Omental fat pad (tissue), 4 donors: ENCODE results near the gene GABRQ. TPM values are rescaled to one million over a fixed set of nuclear protein-coding genes. Genes with fewer than 3 reads are reported as not detected.

Experiments used
- ATAC-seq: fragments of 150-250 bp; one replicate; pipeline ENCODE4 v1.9.1; 2016; ENCODE audit warnings: mild to moderate bottlenecking, moderate library complexity; ENCODE audit not compliant: low FRiP score
- DNase-seq: peaks from one replicate; pipeline ENCODE4 v3.0.0-alpha.2; 2019; ENCODE audit warnings: low spot score
- CTCF ChIP-seq, 3 donors: fragments of 450-650 bp; IDR thresholded peaks; one replicate each; pipeline ENCODE4 v1.5.1; 2016 to 2017; ENCODE audit warnings: antibody characterized with exemption in 3 of 3, mild to moderate bottlenecking in 3 of 3, moderate library complexity in 2 of 3
- total RNA-seq, 4 donors: library from RNA; depleted of rRNA; stranded (reverse); fragments of >200 nt; gene quantifications; one replicate each; pipeline ENCODE4 v1.1.0, GENCODE V29; 2016

The GABRQ gene
- total RNA-seq, 4 donors from 2014 or later = 0.09 to 0.12 TPM; not detected in 2

- DNase-seq = no peak
- no peak for TF ChIP-seq CTCF (IDR thresholded peaks at IDR 0.05)
- no peak for ATAC-seq
Measured at GRCh38 chrX:152641996-152642395, 4.3 kb downstream of the GABRQ start.

- no peak for TF ChIP-seq CTCF (IDR thresholded peaks at IDR 0.05)
- no peak for ATAC-seq
- no peak for DNase-seq
Measured at GRCh38 chrX:152642931-152643564, 5.4 kb downstream of the GABRQ start.

- no peak for TF ChIP-seq CTCF (IDR thresholded peaks at IDR 0.05)
- no peak for DNase-seq
Measured at GRCh38 chrX:152646961-152647360, 9.3 kb downstream of the GABRQ start.

GRCh38 chrX:152647978-152648377 is 10.3 kb downstream of the GABRQ start:
- ATAC-seq = no peak
- DNase-seq = no peak
- TF ChIP-seq CTCF (IDR thresholded peaks at IDR 0.05) = no peak

More at GRCh38 chrX:152646961-152647360, 9.3 kb downstream of the GABRQ start:
- ATAC-seq = no peak

- no peak for DNase-seq
- ATAC-seq = no peak
- TF ChIP-seq CTCF (IDR thresholded peaks at IDR 0.05) = no peak
Measured at GRCh38 chrX:152652060-152652459, 14.4 kb downstream of the GABRQ start.

GRCh38 chrX:152652467-152652866 is 14.8 kb downstream of the GABRQ start:
- ATAC-seq (no peak), DNase-seq (no peak)
- TF ChIP-seq CTCF (IDR thresholded peaks at IDR 0.05) = no peak

GRCh38 chrX:152656087-152656486 is 18.4 kb downstream of the GABRQ start:
- DNase-seq = no peak
- no peak for TF ChIP-seq CTCF (IDR thresholded peaks at IDR 0.05)
- no peak for ATAC-seq
